Measurements from ENCODE around the gene PIGP. TPM values are rescaled to one million over a fixed set of nuclear protein-coding genes. Genes with fewer than 3 reads are reported as not detected.

PIGP gene
- total and polyA plus RNA-seq, 2 of the 13 experiments (the other 11 are each of a cell fraction or from before 2014, with no cell fraction given), result 14.8 to 33.4 TPM

DNA sequence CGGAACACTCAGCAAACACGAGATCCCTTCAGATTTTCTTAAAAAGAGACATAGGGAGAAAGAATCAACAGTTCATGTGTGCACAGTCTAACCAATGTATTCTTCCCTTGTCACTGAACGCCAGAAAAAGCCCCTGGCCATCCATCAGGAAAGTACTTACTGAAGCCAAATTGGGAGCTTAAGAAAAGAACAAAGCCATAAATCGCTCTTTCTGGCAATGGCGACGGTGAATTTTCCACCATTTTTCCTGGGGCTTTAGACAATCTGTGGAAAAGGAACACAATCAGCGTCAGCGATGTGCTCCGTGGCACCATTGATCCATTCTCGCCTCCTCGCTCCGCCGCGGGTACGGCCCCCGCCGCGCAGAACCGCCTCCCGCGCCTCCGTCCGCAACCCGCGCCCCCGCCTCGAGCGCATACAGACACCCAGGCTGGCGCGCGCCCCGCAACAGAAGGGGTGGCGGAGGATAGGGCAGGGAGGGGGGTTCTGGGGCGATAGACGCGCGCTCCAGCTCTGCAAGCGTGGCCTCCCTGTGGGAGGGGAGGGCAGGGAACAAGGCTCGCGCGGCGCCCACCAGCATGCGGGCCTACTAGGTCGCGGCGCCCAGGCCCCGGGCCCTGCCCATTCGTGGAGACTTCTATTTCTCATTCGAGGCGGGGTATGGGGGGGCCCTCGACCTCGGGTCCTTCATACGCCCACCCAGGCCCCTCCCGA lies 440 bp downstream of the PIGP start (continued):
- peak; percentile 86; the same call in 1 of the 2 replicates for TF ChIP-seq PHF8 (CRISPR knock-in tag; IDR thresholded peaks at IDR 0.05)
- TF ChIP-seq SRF (IDR thresholded peaks at IDR 0.05; ENCODE audit: low read depth, low read length), result no peak
- no peak for TF ChIP-seq ZFP36L1 (CRISPR knock-in tag; IDR thresholded peaks at IDR 0.05)
- no peak for TF ChIP-seq PAF1 (CRISPR knock-in tag; IDR thresholded peaks at IDR 0.05)
- TF ChIP-seq, protein P1, sequence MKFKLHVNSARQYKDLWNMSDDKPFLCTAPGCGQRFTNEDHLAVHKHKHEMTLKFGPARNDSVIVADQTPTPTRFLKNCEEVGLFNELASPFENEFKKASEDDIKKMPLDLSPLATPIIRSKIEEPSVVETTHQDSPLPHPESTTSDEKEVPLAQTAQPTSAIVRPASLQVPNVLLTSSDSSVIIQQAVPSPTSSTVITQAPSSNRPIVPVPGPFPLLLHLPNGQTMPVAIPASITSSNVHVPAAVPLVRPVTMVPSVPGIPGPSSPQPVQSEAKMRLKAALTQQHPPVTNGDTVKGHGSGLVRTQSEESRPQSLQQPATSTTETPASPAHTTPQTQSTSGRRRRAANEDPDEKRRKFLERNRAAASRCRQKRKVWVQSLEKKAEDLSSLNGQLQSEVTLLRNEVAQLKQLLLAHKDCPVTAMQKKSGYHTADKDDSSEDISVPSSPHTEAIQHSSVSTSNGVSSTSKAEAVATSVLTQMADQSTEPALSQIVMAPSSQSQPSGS (CRISPR knock-in tag; IDR thresholded peaks at IDR 0.05), result 0 out of 2 replicates have a peak, but pooled peaks have one; percentile 26
- no peak for TF ChIP-seq ZNF605 (CRISPR knock-in tag; IDR thresholded peaks at IDR 0.05)
- no peak for TF ChIP-seq ZFP1 (CRISPR knock-in tag; IDR thresholded peaks at IDR 0.05)
- TF ChIP-seq, protein P2, sequence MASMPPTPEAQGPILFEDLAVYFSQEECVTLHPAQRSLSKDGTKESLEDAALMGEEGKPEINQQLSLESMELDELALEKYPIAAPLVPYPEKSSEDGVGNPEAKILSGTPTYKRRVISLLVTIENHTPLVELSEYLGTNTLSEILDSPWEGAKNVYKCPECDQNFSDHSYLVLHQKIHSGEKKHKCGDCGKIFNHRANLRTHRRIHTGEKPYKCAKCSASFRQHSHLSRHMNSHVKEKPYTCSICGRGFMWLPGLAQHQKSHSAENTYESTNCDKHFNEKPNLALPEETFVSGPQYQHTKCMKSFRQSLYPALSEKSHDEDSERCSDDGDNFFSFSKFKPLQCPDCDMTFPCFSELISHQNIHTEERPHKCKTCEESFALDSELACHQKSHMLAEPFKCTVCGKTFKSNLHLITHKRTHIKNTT (CRISPR knock-in tag; IDR thresholded peaks at IDR 0.05), result no peak
- TF ChIP-seq IKZF4 (CRISPR knock-in tag; IDR thresholded peaks at IDR 0.05; ENCODE audit: borderline replicate concordance, low read depth, not compliant biosample characterization), result no peak
- no peak; the same call in 1 of the 2 replicates for TF ChIP-seq KLF12 (CRISPR knock-in tag; IDR thresholded peaks at IDR 0.05; ENCODE audit: borderline replicate concordance)
- TF ChIP-seq ARHGAP35 (CRISPR knock-in tag; IDR thresholded peaks at IDR 0.05; ENCODE audit: borderline replicate concordance), result 0 out of 2 replicates have a peak, but pooled peaks have one; percentile 67
- TF ChIP-seq ZNF678 (CRISPR knock-in tag; IDR thresholded peaks at IDR 0.05), result no peak
- no peak for TF ChIP-seq U2AF2 (IDR thresholded peaks at IDR 0.05; ENCODE audit: low read depth, low read length)
- TF ChIP-seq ZNF768 (CRISPR knock-in tag; IDR thresholded peaks at IDR 0.05), result peak; percentile 80; the same call in 1 of the 2 replicates
- no peak for TF ChIP-seq ZNF34 (CRISPR knock-in tag; IDR thresholded peaks at IDR 0.05; ENCODE audit: borderline replicate concordance)
- 0 out of 2 replicates have a peak, but pooled peaks have one; percentile 10 for TF ChIP-seq ZNF337 (CRISPR knock-in tag; IDR thresholded peaks at IDR 0.05; ENCODE audit: borderline replicate concordance, low read depth)
- TF ChIP-seq, protein P3, sequence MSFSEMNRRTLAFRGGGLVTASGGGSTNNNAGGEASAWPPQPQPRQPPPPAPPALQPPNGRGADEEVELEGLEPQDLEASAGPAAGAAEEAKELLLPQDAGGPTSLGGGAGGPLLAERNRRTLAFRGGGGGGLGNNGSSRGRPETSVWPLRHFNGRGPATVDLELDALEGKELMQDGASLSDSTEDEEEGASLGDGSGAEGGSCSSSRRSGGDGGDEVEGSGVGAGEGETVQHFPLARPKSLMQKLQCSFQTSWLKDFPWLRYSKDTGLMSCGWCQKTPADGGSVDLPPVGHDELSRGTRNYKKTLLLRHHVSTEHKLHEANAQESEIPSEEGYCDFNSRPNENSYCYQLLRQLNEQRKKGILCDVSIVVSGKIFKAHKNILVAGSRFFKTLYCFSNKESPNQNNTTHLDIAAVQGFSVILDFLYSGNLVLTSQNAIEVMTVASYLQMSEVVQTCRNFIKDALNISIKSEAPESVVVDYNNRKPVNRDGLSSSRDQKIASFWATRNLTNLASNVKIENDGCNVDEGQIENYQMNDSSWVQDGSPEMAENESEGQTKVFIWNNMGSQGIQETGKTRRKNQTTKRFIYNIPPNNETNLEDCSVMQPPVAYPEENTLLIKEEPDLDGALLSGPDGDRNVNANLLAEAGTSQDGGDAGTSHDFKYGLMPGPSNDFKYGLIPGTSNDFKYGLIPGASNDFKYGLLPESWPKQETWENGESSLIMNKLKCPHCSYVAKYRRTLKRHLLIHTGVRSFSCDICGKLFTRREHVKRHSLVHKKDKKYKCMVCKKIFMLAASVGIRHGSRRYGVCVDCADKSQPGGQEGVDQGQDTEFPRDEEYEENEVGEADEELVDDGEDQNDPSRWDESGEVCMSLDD (CRISPR knock-in tag; IDR thresholded peaks at IDR 0.05; ENCODE audit: borderline replicate concordance), result peak; percentile 83; the same call in 1 of the 2 replicates
- TF ChIP-seq EP300 (IDR thresholded peaks at IDR 0.05; ENCODE audit: low read depth in 2 of 2, low read length in 2 of 2), result no peak
- TF ChIP-seq EP300 (CRISPR knock-in tag; IDR thresholded peaks at IDR 0.05; ENCODE audit: borderline replicate concordance), result peak; percentile 15; the same call in 1 of the 2 replicates
- no peak for TF ChIP-seq IRF2 (CRISPR knock-in tag; IDR thresholded peaks at IDR 0.05)
- TF ChIP-seq, protein P4, sequence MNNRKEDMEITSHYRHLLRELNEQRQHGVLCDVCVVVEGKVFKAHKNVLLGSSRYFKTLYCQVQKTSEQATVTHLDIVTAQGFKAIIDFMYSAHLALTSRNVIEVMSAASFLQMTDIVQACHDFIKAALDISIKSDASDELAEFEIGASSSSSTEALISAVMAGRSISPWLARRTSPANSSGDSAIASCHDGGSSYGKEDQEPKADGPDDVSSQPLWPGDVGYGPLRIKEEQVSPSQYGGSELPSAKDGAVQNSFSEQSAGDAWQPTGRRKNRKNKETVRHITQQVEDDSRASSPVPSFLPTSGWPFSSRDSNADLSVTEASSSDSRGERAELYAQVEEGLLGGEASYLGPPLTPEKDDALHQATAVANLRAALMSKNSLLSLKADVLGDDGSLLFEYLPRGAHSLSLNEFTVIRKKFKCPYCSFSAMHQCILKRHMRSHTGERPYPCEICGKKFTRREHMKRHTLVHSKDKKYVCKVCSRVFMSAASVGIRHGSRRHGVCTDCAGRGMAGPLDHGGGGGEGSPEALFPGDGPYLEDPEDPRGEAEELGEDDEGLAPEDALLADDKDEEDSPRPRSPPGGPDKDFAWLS (CRISPR knock-in tag; IDR thresholded peaks at IDR 0.05; ENCODE audit: borderline replicate concordance), result no peak
- TF ChIP-seq HOXA7 (CRISPR knock-in tag; IDR thresholded peaks at IDR 0.05), result 0 out of 2 replicates have a peak, but pooled peaks have one; percentile 33
- no peak for TF ChIP-seq FOXA1 (IDR thresholded peaks at IDR 0.05)
- TF ChIP-seq FOXA1 (CRISPR knock-in tag; IDR thresholded peaks at IDR 0.05), result no peak
